GM19452 (cell line): ENCODE measurements around the gene CDC42BPB.
"Not testable (repeated sequence)": the region's sequence is repeated elsewhere in the genome, so short reads cannot be mapped to it uniquely, and the experiment has no call there.

Experiments used
- ATAC-seq: cut with Tn5 transposase; IDR thresholded peaks from one replicate; pipeline ENCODE4 v1.9.1; 2021; ENCODE audit not compliant: unreplicated experiment

The CDC42BPB gene

GRCh38 chr14:102930138-102930752, 127.1 kb downstream of the CDC42BPB start:
- no peak for ATAC-seq

DNA sequence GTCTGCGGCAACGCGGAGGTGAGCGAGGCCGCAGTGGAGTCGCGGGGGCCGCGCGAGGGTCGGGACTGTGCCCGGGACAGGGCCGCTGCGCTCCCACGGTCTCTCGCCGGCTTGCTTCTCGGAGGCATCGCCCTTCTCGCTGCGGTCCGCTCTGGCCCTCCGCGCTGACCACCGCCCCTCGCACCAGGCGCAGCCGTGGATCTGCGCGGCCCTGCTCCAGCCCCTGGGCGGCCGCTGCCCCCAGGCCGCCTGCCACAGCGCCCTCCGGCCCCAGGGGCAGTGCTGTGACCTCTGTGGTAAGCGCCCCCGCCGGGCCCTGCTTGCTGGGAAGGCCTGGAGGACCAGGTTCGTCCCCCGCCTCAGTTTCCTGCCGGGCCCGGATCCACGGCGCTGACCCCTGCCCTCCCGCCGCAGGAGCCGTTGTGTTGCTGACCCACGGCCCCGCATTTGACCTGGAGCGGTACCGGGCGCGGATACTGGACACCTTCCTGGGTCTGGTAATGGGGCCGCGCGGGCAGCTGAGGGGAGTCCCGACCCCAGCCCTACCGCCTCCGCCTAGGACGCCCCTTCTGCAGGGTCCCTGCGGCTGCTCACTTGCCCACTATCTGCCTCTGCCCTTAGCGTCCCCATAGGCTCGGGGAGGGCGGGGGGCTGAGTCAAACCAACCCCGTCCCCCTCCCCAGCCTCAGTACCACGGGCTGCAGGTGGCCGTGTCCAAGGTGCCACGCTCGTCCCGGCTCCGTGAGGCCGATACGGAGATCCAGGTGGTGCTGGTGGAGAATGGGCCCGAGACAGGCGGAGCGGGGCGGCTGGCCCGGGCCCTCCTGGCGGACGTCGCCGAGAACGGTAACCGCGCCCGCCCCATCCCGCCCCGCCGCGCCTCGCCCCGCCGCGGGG, 127.9 kb downstream of the CDC42BPB start:
- ATAC-seq, result no peak

GRCh38 chr14:102928412-102929240, 128.7 kb downstream of the CDC42BPB start:
- ATAC-seq, result peak; percentile 49

GRCh38 chr14:102927878-102928411, 129.4 kb downstream of the CDC42BPB start:
- ATAC-seq, result peak; percentile 14

DNA sequence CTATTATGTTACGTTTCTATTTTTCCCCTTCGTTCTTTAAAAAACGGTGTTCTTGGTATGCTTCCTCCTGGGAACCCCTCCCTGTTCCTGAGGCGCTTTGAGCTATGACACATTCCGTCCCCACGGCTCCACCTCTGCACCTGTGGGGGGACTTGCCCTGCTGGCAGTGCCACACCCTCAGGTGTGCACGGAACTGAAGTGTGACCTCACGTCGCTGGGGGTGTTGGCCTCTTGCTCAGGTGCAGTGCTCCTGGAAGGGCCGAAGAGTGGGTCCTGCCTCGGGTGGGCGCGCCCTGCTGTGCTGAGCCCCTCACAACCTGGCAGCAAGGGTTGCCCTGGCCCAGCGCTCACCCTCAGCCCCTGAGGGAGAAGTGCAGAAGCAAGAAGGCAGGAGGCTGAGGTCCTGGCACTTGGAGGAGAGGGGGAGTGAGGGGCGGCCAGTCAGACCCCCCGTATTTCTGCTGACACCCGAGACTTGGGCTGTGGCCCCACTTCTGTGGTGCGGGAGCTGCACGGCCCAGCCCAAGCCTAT, 129.9 kb downstream of the CDC42BPB start:
- no peak for ATAC-seq

GRCh38 chr14:102926840-102927239, 130.5 kb downstream of the CDC42BPB start:
- ATAC-seq, result not testable (repeated sequence)

DNA sequence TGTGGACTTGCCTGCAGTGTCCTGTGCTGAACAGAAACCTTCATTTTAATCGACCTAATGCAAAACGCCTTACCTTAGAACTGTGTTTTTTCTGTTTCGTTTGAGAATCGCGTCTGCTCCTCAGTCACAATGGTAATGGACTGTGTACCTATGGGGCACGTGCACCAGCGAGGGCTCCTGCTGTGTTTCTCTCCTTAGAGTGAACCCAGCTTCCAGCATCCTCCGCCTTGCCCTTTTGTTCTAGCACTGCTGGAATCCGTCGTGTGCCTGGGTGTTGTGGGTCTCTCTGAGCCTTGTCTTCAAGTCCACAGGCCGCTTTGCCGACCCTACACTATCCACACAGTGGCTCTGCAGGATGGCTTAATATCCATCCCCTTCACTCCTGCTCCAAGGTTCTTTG, 131.2 kb downstream of the CDC42BPB start:
- no peak for ATAC-seq

DNA sequence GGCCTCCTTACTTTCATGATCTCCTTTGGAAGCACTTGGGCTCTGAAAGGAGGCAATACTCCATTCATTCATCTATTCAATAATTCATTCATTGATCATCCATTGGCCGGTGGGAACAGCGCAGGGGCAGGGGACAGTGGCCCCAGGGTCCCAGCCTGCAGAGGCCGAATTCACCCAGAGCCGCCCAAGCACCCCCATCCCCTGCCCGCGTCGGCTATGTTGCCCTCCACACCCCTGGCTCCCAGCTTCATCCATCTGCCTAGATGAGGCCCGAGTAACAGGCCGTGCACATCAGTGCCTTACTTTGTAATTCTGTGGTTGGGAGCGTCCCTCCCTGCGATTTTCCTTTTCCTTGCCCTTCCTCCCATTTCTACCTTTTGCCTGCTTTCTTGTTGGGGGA, 131.7 kb downstream of the CDC42BPB start:
- no peak for ATAC-seq

GRCh38 chr14:102924632-102925588, 132.4 kb downstream of the CDC42BPB start:
- ATAC-seq, result no peak

- ATAC-seq, result no peak
Measured at GRCh38 chr14:102923925-102924486, 133.3 kb downstream of the CDC42BPB start.

DNA sequence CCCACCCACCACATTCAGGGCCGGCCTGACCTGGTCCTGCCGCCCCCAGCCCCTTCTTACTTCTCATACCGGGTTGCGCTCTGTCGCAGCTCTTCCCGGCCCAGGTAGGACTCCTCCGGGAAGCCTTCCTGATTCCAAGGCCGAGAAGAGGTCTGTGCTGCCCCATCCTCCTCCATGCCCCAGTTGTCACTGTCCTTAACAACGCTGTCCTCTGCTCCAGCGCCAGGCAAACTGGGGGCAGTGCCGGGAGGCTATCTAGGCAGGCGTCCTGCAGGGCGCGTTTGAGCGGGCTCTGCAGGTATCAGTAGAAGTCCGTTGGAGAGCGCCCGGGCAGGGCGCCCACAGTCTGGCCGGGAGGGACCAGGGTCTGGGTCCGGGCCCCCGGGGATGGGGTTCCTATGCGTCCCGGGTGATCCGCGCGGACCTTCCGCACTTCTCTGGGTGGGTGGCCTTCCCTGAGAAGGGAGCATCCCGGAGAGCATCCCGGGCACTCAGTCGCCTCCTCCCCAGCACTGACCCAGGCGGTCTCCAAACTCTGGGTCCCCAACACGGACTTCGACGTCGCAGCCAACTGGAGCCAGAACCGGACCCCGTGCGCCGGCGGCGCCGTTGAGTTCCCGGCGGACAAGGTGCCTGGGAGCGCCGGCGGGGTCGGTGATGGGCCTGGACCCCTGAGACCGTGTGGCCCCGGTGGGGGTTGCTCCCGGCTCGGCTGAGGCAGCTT, 134.0 kb downstream of the CDC42BPB start:
- no peak for ATAC-seq

DNA sequence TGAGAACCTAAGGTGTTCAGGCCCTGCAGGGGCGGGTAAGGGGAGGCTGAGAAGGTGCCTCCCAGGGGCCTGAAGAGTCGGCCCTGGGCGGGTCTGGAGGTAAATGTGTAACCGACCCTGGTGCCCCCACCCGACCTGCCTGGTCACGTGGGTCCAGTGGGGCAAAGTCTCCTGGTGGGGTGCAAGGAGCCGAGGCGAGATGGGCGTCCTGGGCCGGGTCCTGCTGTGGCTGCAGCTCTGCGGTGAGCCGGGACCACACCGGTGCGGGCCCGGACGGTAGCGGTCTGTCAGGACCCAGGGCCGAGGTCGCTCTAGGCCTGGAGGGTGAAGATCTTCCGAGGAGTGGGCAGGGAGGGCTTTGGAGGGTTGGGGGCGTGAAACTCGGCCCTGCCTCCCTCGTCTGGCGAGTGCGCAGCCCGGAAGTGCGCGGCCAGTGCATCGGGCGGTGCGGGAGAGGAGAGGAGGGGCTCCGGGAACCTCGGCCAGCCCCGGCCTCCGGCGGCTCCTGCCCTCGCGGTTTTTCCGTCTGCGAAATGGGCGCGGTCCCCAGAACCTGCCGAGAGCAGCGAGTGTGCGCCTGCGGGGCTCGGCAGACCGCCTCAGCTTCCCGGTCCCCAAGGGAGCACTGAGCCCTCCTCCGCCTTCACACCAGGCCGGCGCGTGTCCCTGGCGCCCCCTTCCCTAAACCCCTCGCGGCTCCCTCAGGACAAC, 134.7 kb downstream of the CDC42BPB start, which contains the start of gene AMN:
AMN (plus strand) TSS at position 174 of the 711 bp plus-strand sequence; CDS start at position 200, 26 bp downstream.
- ATAC-seq, result no peak

DNA sequence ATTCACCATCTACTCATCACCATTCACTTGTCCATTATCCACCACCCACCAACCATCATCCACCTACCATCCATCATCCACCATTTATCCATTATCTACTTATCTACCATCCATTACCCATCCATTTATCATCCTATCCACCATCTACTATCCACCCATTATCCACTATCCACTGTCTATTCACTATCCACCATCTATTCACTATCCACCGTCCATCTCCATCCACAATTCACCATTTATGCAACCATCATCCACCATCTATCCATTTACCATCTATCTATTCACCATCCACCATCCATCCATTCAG, 136.4 kb downstream of the CDC42BPB start:
- ATAC-seq, result no peak

DNA sequence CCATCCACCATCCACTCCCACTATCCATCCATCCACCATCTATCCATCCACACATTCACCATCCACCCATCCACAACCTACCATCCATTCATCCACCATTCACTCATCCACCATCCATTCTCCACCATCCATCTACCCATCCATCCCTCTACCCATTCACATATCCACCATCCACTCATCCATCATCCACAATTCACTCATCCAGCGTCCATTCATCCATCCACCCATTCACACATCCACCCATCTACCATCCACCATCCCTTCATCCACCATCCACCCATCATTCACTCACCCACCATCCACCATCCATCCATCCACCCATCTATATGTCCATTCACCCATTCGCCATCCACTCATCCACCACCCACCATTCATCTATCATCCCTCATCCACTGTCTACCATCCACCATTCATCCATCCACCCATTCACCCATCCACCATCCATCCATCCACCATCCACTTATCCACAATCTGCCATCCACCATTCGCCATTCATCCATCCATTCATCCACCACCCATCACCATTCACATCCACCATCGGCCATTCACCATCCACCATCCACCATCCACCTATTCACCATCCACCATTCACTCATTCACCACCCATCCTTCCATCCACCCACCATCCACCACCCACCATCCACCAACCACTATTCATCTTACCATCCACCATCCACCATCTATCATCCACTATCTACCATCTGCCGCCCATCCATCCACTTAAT, 136.9 kb downstream of the CDC42BPB start:
- no peak for ATAC-seq

DNA sequence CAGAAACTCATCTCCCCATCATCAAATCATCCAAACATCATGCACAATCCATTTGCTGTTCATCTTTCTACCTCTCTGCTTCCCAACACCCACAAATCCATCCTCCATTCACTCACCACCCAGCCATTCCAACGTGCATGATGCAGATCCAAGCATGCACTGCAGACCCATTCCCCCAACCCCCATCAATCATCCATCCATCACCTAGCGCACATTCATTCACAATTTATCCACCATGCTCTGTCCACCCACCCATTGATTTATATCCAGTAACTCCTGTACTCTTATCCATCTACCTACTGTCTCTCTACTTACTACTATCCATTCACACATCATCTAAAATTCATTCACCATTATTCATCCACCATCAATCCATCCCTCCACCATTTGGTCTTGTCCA, 138.9 kb downstream of the CDC42BPB start:
- ATAC-seq, result no peak

- ATAC-seq, result no peak
Measured at GRCh38 chr14:102917469-102918211, 139.7 kb downstream of the CDC42BPB start.

DNA sequence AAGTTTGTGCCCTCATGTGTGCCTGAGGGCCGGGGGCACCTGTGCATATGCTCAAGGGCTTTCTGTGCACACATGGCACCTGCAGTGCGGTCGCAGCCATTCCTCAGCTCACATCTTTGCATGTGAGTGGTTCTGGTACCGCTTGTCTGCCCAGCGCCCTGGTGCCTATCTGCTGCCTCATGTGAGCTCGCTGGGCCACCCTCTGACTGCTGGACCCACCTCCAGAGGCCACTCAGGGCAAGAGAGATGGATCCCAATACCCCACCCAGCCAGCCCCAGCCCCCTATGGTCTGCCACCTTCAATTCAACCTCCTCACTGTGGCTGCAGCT, 140.3 kb downstream of the CDC42BPB start:
- ATAC-seq, result no peak
